GM23338 (cell line): ENCODE measurements around the gene OAS3. TPM values are rescaled to one million over a fixed set of nuclear protein-coding genes. Genes with fewer than 3 reads are reported as not detected.

Experiments used
- ATAC-seq: fragments of 200-7000 bp; cut with Tn5 transposase; 3 replicates; pipeline ENCODE4 v1.9.1; 2020
- DNase-seq: peaks from one replicate; pipeline ENCODE4 v3.0.0-alpha.2; 2015; ENCODE audit warnings: low spot score
- H2AFZ ChIP-seq: fragments of 200-600 bp; sonication (generic); 2 replicates; pipeline ENCODE4 v1.8.0; 2016; ENCODE audit warnings: antibody characterized with exemption, mild to moderate bottlenecking, moderate library complexity
- H3F3A ChIP-seq: fragments of 200-600 bp; sonication (generic); replicated peaks from 2 replicates; pipeline ENCODE4 v1.8.0; 2017; ENCODE audit warnings: antibody characterized with exemption, mixed run types, low read depth
- H3K27ac ChIP-seq: fragments of 200-600 bp; sonication (generic); 2 replicates; pipeline ENCODE4 v1.6.1; 2016; ENCODE audit warnings: low read depth
- H3K27me3 ChIP-seq: fragments of 200-600 bp; sonication (generic); 2 replicates; pipeline ENCODE4 v1.8.0; 2016; ENCODE audit warnings: mild to moderate bottlenecking, mixed run types, moderate library complexity; ENCODE audit not compliant: insufficient read depth
- H3K36me3 ChIP-seq: fragments of 200-600 bp; sonication (generic); 2 replicates; pipeline ENCODE4 v1.8.0; 2016; ENCODE audit warnings: mild to moderate bottlenecking; ENCODE audit not compliant: insufficient read depth
- H3K4me1 ChIP-seq: fragments of 200-600 bp; sonication (generic); 2 replicates; pipeline ENCODE4 v1.8.0; 2016; ENCODE audit warnings: mild to moderate bottlenecking, moderate library complexity; ENCODE audit not compliant: insufficient read depth
- H3K4me2 ChIP-seq: fragments of 200-600 bp; sonication (generic); 2 replicates; pipeline ENCODE4 v1.7.1; 2017; ENCODE audit warnings: mixed run types
- H3K4me3 ChIP-seq: fragments of 200-600 bp; sonication (generic); 2 replicates; pipeline ENCODE4 v1.6.1; 2016; ENCODE audit warnings: mixed run types
- H3K79me2 ChIP-seq: fragments of 200-600 bp; sonication (generic); replicated peaks from 2 replicates; pipeline ENCODE4 v1.8.0; 2017; ENCODE audit warnings: mild to moderate bottlenecking; ENCODE audit not compliant: insufficient read depth
- H3K9me2 ChIP-seq: fragments of 200-600 bp; sonication (generic); 2 replicates; pipeline ENCODE4 v1.8.0; 2017; ENCODE audit not compliant: insufficient read depth
- H4K20me1 ChIP-seq: fragments of 200-600 bp; sonication (generic); replicated peaks from 2 replicates; pipeline ENCODE4 v1.8.0; 2017; ENCODE audit warnings: mild to moderate bottlenecking; ENCODE audit not compliant: insufficient read depth
- H3K27ac Mint-ChIP-seq: 2 replicates; pipeline ENCODE4 v1.8.0; 2020; ENCODE audit warnings: inconsistent platforms, mild to moderate bottlenecking, moderate library complexity, mixed read lengths
- H3K27me3 Mint-ChIP-seq: 3 replicates; pipeline ENCODE4 v1.8.0; 2022; ENCODE audit warnings: low read depth, mild to moderate bottlenecking, moderate library complexity, mixed read lengths, inconsistent platforms; ENCODE audit not compliant: insufficient read depth, poor library complexity
- H3K36me3 Mint-ChIP-seq: 3 replicates; pipeline ENCODE4 v1.8.0; 2021; ENCODE audit warnings: low read depth, mild to moderate bottlenecking, inconsistent platforms, moderate library complexity, mixed read lengths
- H3K4me1 Mint-ChIP-seq: 3 replicates; pipeline ENCODE4 v1.8.0; 2020; ENCODE audit warnings: mild to moderate bottlenecking, inconsistent platforms, mixed read lengths
- H3K4me3 Mint-ChIP-seq: 3 replicates; pipeline ENCODE4 v1.8.0; 2021; ENCODE audit warnings: moderate library complexity, mild to moderate bottlenecking, inconsistent platforms, mixed read lengths
- H3K9me3 Mint-ChIP-seq: 3 replicates; pipeline ENCODE4 v1.8.0; 2020; ENCODE audit warnings: moderate library complexity, mild to moderate bottlenecking, inconsistent platforms, mixed read lengths
- CTCF ChIP-seq, 2 experiments: fragments of 200-600 bp in 1 of 2; sonication (generic) in 1 of 2; conservative IDR thresholded peaks; 2 replicates each; pipeline versions ENCODE4 v1.5.1 to v1.6.1; 2016 to 2017; ENCODE audit warnings: antibody characterized with exemption in 2 of 2, low read depth in 2 of 2, mild to moderate bottlenecking in 2 of 2, moderate library complexity in 1 of 2
- EZH2 ChIP-seq: fragments of 200-600 bp; sonication (generic); IDR thresholded peaks from one replicate; pipeline ENCODE4 v1.8.0; 2017; ENCODE audit warnings: antibody characterized with exemption, mild to moderate bottlenecking, low read depth; ENCODE audit not compliant: unreplicated experiment
- EZH2phosphoT487 ChIP-seq: fragments of 200-600 bp; sonication (generic); IDR thresholded peaks from one replicate; pipeline ENCODE4 v1.8.1; 2018; ENCODE audit warnings: antibody characterized with exemption; ENCODE audit not compliant: unreplicated experiment
- JUNB ChIP-seq: IDR thresholded peaks from one replicate; pipeline ENCODE4 v1.6.1; 2016; ENCODE audit warnings: antibody characterized with exemption; ENCODE audit not compliant: unreplicated experiment
- NANOG ChIP-seq: IDR thresholded peaks from 2 replicates; pipeline ENCODE4 v1.6.1; 2016; ENCODE audit warnings: antibody characterized with exemption, borderline replicate concordance
- POLR2AphosphoS5 ChIP-seq: IDR thresholded peaks from 2 replicates; pipeline ENCODE4 v1.6.1; 2016; ENCODE audit warnings: antibody characterized with exemption, low read depth
- STAT1 ChIP-seq: IDR thresholded peaks from one replicate; pipeline ENCODE4 v1.6.1; 2016; ENCODE audit warnings: antibody characterized with exemption; ENCODE audit not compliant: unreplicated experiment
- ZNF114 ChIP-seq: fragments of 250-450 bp; sonication (Bioruptor Pico); IDR thresholded peaks from 2 replicates; pipeline ENCODE4 v1.5.0; 2020; ENCODE audit warnings: mild to moderate bottlenecking, moderate library complexity
- ZNF331 ChIP-seq: fragments of 250-450 bp; sonication (Bioruptor Pico); IDR thresholded peaks from 2 replicates; pipeline ENCODE4 v1.5.0; 2020; ENCODE audit warnings: low read depth, mild to moderate bottlenecking, moderate library complexity
- ZNF462 ChIP-seq: fragments of 250-450 bp; sonication (Bioruptor Pico); IDR thresholded peaks from 2 replicates; pipeline ENCODE4 v1.5.0; 2020; ENCODE audit warnings: mild to moderate bottlenecking, moderate library complexity
- polyA plus RNA-seq: library from polyadenylated mRNA; unstranded; fragments of >200 nt; fragmentation: Nextera tagmentation; extraction: Ambion mirVana; gene quantifications from 2 replicates; pipeline ENCODE4 v1.2.1, GENCODE V29; 2016
- total RNA-seq: library from RNA; depleted of rRNA; stranded (reverse); fragments of >200 nt; shearing (Covaris generic); gene quantifications from 2 replicates; pipeline ENCODE4 v1.2.3, GENCODE V29; 2014
- TF ChIP-seq, protein P1 (sequence below): IDR thresholded peaks from one replicate; pipeline ENCODE4 v1.6.1; 2018; ENCODE audit warnings: antibody characterized with exemption; ENCODE audit not compliant: unreplicated experiment

OAS3 gene
- total and polyA plus RNA-seq, 2 experiments from 2014 or later: 0.27 to 1.4 TPM

DNA sequence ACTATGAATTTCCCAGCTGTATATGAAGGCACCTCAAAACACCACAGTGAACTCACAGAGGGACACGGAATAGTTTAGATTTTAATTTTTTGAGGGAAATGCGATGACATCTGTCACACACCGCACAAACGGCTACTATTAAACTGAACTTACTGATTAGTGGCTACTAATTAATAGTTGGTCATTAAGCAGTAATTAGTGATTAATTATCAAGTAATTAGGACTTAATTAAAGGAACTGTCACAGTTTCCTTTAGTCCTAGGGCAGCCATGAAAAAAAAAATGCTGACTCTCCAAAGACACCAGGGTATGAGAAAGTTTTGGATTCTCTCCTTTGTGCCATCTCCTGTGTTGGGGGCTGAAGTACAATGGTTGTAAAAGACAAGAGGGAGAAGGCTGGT lies 28.6 kb upstream of the OAS3 start:
- Histone ChIP-seq H3K36me3 (no peaks in the 10 kb centered on the region), H3K4me3 (no peak overlapping the region), H3K27ac (no peak overlapping the region), H3K4me1 (no peaks in the 10 kb centered on the region), H3F3A (no peaks in the 10 kb centered on the region), H3K4me2 (no peak overlapping the region), H2AFZ (no peak overlapping the region), H4K20me1 (no peaks in the 10 kb centered on the region), H3K9me2 (no peaks in the 10 kb centered on the region), H3K79me2 (no peaks in the 10 kb centered on the region), H3K27me3 (no peaks in the 10 kb centered on the region)
- Mint-ChIP-seq H3K36me3 (peaks cover 14% of the 10 kb centered on the region; the same call in 2 of the 3 replicates), H3K27me3 (peaks cover 9% of the 10 kb centered on the region), H3K4me3 (no peak overlapping the region), H3K4me1 (peaks cover 5% of the 10 kb centered on the region; the same call in 2 of the 3 replicates), H3K9me3 (peaks cover 36% of the 10 kb centered on the region), H3K27ac (no peak overlapping the region)
- DNase-seq: no peak
- ATAC-seq: no peak
- TF ChIP-seq ZNF331 (CRISPR knock-in tag) (no peak), ZNF114 (CRISPR knock-in tag) (no peak), STAT1 (no peak), JUNB (no peak), EZH2 (no peak), NANOG (no peak), CTCF (conservative IDR thresholded peaks at IDR 0.05; ENCODE audit: low read depth in 2 of 2) (no peak), POLR2AphosphoS5 (no peak), EZH2phosphoT487 (no peak), ZNF462 (CRISPR knock-in tag) (no peak)
- TF ChIP-seq, protein P1, sequence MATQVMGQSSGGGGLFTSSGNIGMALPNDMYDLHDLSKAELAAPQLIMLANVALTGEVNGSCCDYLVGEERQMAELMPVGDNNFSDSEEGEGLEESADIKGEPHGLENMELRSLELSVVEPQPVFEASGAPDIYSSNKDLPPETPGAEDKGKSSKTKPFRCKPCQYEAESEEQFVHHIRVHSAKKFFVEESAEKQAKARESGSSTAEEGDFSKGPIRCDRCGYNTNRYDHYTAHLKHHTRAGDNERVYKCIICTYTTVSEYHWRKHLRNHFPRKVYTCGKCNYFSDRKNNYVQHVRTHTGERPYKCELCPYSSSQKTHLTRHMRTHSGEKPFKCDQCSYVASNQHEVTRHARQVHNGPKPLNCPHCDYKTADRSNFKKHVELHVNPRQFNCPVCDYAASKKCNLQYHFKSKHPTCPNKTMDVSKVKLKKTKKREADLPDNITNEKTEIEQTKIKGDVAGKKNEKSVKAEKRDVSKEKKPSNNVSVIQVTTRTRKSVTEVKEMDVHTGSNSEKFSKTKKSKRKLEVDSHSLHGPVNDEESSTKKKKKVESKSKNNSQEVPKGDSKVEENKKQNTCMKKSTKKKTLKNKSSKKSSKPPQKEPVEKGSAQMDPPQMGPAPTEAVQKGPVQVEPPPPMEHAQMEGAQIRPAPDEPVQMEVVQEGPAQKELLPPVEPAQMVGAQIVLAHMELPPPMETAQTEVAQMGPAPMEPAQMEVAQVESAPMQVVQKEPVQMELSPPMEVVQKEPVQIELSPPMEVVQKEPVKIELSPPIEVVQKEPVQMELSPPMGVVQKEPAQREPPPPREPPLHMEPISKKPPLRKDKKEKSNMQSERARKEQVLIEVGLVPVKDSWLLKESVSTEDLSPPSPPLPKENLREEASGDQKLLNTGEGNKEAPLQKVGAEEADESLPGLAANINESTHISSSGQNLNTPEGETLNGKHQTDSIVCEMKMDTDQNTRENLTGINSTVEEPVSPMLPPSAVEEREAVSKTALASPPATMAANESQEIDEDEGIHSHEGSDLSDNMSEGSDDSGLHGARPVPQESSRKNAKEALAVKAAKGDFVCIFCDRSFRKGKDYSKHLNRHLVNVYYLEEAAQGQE: no peak
